Measurements from ENCODE around the gene CCDC39.

The CCDC39 gene

GRCh38 chr3:180693656-180694055 is 14.4 kb upstream of the CCDC39 start:
- ChIA-PET POLR2A (no interaction called here), CTCF (interaction anchor here (0.6 kb wide), 2 partner anchors 62 to 89 kb away, joined by 3 to 5 read pairs; no protein-coding TSS in a partner anchor)

GRCh38 chr3:180690061-180690460 is 10.8 kb upstream of the CCDC39 start:
- Histone ChIP-seq H3K9me3 (ENCODE audit: control insufficient read depth, insufficient read depth, low read depth, low read length) (no peaks in the 10 kb centered on the region), H3K36me3 (ENCODE audit: control insufficient read depth in 2 of 2, insufficient read depth in 1 of 2, low read length in 2 of 2) (no peaks in the 10 kb centered on the region), H3K4me1 (ENCODE audit: control insufficient read depth, insufficient read depth, low read length) (no peaks in the 10 kb centered on the region), H3K27ac (ENCODE audit: extremely low read depth, low read depth, low read length) (no peak overlapping the region), H3K4me3 (ENCODE audit: low read depth, low read length) (no peak overlapping the region)
- ChIA-PET POLR2A (interaction anchor here (0.6 kb wide), 1 partner anchor 694 kb away, joined by 3 read pairs; no protein-coding TSS in a partner anchor), CTCF (interaction anchor here (0.8 to 1.4 kb wide), 3 partner anchors 114 to 586 kb away, joined by 3 to 4 read pairs (median 3); no protein-coding TSS in a partner anchor)
- TF ChIP-seq ZNF391 (tag by site-specific recombination; IDR thresholded peaks at IDR 0.05; ENCODE audit: borderline replicate concordance, low read depth) (no peak), SP7 (tag by site-specific recombination; IDR thresholded peaks at IDR 0.05) (no peak), SP2 (tag by site-specific recombination; IDR thresholded peaks at IDR 0.05) (no peak), ZNF114 (tag by site-specific recombination; IDR thresholded peaks at IDR 0.05) (no peak), ZNF274 (IDR thresholded peaks at IDR 0.05; ENCODE audit: low read length) (no peak), ZNF274 (tag by site-specific recombination; IDR thresholded peaks at IDR 0.05; ENCODE audit: borderline replicate concordance) (no peak), HOXA7 (CRISPR knock-in tag; IDR thresholded peaks at IDR 0.05; ENCODE audit: borderline replicate concordance) (no peak), ZNF654 (tag by site-specific recombination; IDR thresholded peaks at IDR 0.05; ENCODE audit: low read depth) (peak; percentile 72), PRDM1 (tag by site-specific recombination; IDR thresholded peaks at IDR 0.05) (peak; percentile 61), ZNF560 (tag by site-specific recombination; IDR thresholded peaks at IDR 0.05; ENCODE audit: borderline replicate concordance) (no peak), ZNF211 (tag by site-specific recombination; IDR thresholded peaks at IDR 0.05; ENCODE audit: low read depth) (no peak)

More at GRCh38 chr3:180693656-180694055, 14.4 kb upstream of the CCDC39 start:
- H3K4me3 ChIP-seq (ENCODE audit: low read depth, low read length) = no peak overlapping the region
- no peaks in the 10 kb centered on the region for H3K4me1 ChIP-seq (ENCODE audit: control insufficient read depth, insufficient read depth, low read length)
- no peaks in the 10 kb centered on the region for H3K9me3 ChIP-seq (ENCODE audit: control insufficient read depth, insufficient read depth, low read depth, low read length)
- no peaks in the 10 kb centered on the region for H3K36me3 ChIP-seq (ENCODE audit: control insufficient read depth in 2 of 2, insufficient read depth in 1 of 2, low read length in 2 of 2)
- no peak overlapping the region for H3K27ac ChIP-seq (ENCODE audit: extremely low read depth, low read depth, low read length)
- TF ChIP-seq MZF1 (tag by site-specific recombination; IDR thresholded peaks at IDR 0.05; ENCODE audit: borderline replicate concordance) = no peak
- no peak for TF ChIP-seq ZNF37A (tag by site-specific recombination; IDR thresholded peaks at IDR 0.05)
- no peak for TF ChIP-seq MYNN (tag by site-specific recombination; IDR thresholded peaks at IDR 0.05; ENCODE audit: borderline replicate concordance)
- no peak for TF ChIP-seq ZNF132 (tag by site-specific recombination; IDR thresholded peaks at IDR 0.05; ENCODE audit: borderline replicate concordance)
- TF ChIP-seq ZNF548 (tag by site-specific recombination; IDR thresholded peaks at IDR 0.05) = no peak
- no peak for TF ChIP-seq HOXC10 (CRISPR knock-in tag; IDR thresholded peaks at IDR 0.05)
- TF ChIP-seq ZNF488 (tag by site-specific recombination; IDR thresholded peaks at IDR 0.05) = no peak
- no peak for TF ChIP-seq KLF16 (tag by site-specific recombination; IDR thresholded peaks at IDR 0.05)
- TF ChIP-seq ZNF292 (tag by site-specific recombination; IDR thresholded peaks at IDR 0.05; ENCODE audit: borderline replicate concordance, low read depth) = no peak
- TF ChIP-seq ZNF514 (tag by site-specific recombination; IDR thresholded peaks at IDR 0.05) = no peak
- no peak for TF ChIP-seq ZNF560 (tag by site-specific recombination; IDR thresholded peaks at IDR 0.05; ENCODE audit: borderline replicate concordance)
- no peak for TF ChIP-seq ZNF324 (tag by site-specific recombination; IDR thresholded peaks at IDR 0.05)
- TF ChIP-seq PBX3 (CRISPR knock-in tag; IDR thresholded peaks at IDR 0.05) = no peak
- TF ChIP-seq ZNF768 (tag by site-specific recombination; IDR thresholded peaks at IDR 0.05) = no peak
- TF ChIP-seq ZSCAN23 (tag by site-specific recombination; IDR thresholded peaks at IDR 0.05) = no peak
- no peak for TF ChIP-seq ZNF121 (tag by site-specific recombination; IDR thresholded peaks at IDR 0.05)

Data from HEK293 (cell line).